Midbrain (tissue), 1 donor: ENCODE data around the gene TP73.

Experiments
- DNase-seq: peaks from one replicate; lab custom pipeline; 2025; lab: John Stamatoyannopoulos, UW

Gene TP73

GRCh38 chr1:3729594-3730542, 77.6 kb downstream of the TP73 start:
- DNase-seq, result no peak

DNA sequence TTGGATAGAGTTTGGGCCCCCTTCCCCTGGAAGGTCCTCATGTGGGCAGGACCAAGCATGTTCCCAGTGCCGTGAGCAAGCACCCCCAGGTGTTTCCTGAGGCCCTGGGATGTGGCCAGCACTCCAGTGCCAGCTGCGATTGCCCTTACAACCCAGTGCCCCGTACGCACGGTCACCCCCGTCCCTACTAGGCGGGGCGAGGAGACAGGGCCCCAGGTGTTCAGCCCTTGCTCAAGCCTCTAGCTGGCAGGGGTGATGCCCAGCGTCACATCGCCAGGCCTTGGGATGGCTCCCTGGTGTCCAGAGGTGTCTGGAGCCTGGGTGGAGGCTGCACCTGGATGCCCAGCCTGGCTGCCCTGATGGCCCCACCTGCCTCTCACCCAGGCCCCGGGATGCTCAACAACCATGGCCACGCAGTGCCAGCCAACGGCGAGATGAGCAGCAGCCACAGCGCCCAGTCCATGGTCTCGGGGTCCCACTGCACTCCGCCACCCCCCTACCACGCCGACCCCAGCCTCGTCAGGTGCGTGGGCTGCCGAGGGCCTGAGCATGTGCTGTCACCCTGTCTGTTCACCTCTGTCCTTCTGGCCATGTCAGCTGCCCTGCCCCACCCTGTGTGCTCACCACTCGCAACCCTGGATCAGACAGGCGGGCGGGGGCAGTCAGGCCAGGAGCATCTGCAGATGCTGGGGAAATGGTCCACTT, 78.4 kb downstream of the TP73 start:
- DNase-seq, result no peak

DNA sequence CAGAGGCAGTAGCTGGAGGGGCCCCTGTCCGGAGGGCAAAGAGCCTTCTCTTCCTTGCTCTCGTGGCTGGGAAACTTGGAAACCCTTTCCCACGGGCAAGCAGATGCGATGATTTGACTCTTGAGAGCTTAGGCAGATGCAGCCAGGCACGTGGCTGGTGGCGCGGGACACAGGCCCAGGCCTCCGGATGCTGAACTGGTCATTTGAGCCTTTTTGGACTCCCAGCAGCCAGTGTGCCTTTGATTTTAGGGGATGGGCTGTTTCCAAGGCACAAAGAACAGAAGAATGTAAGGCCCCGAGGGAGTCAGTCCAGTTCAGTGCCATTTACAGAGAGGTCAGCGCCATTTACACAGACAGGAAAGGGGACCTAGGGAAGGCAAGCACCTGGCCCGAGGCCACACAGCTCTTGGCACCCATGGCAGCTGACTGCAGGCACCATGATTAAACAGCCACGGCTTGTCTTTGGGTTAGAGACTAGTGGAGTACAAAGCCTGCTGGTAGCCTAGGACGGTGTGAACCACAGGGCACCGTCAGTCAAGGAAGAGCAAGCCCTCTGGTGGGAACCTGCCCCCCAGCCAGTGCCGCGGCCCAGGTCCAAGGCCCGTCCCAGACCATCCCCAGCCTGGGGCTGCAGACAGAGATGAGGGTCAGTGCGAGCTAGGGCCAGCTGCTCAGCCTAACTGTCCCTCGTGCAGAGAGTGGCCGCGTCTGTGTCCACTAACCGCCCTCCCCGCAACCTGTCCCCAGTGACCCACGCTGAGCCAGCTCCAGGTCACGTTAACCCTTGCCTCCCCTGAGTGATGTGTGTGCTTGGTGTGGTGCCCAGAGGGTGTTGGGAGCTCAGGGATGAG, 79.5 kb downstream of the TP73 start:
- peak; percentile 27 for DNase-seq

GRCh38 chr1:3732434-3733093, 80.2 kb downstream of the TP73 start:
- DNase-seq, result no peak

DNA sequence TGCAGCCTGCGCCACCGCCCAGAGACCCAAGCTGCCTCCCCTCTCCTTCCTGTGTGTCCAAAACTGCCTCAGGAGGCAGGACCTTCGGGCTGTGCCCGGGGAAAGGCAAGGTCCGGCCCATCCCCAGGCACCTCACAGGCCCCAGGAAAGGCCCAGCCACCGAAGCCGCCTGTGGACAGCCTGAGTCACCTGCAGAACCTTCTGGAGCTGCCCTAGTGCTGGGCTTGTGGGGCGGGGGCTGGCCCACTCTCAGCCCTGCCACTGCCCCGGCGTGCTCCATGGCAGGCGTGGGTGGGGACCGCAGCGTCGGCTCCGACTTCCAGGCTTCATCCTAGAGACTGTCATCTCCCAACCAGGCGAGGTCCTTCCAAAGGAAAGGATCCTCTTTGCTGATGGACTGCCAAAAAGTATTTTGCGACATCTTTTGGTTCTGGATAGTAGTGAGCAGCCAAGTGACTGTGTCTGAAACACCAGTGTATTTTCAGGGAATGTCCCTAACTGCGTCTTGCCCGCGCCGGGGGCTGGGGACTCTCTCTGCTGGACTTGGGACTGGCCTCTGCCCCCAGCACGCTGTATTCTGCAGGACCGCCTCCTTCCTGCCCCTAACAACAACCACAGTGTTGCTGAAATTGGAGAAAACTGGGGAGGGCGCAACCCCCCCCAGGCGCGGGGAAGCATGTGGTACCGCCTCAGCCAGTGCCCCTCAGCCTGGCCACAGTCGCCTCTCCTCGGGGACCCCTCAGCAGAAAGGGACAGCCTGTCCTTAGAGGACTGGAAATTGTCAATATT, 81.0 kb downstream of the TP73 start:
- DNase-seq, result no peak

DNA sequence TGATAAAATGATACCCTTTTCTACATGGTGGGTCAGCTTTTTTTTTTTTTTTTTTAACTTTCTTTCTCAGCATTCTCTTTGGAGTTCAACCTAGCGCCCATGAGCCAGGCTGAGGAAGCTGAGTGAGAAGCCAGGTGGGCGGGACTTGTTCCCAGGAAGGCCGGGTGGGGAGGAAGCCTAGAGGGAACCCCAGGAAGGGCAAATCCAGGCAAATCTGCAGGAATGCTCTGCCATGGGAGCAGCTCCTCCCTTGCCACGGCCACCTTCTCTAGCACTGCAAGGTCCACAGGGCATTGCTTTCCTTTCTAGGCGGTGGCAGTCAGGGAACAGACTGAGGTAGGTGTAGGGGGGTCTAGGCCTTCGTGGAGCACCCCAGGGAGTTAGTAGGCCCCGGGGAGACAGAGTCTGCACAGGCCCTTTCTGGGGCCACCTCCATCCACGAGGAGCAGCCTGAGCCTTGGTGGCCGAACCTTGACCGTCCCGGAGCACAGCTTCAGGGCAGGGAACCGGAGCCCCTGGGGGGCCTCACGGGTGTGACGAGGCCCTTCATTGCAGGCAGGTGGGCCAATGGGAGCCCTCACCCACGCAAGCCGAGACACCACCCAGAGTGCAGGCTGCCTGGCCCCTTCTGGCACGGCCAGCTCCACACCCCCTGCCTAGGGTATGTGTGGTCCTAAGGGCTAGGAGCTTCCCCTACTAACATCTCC, 81.7 kb downstream of the TP73 start:
- DNase-seq, result no peak

DNA sequence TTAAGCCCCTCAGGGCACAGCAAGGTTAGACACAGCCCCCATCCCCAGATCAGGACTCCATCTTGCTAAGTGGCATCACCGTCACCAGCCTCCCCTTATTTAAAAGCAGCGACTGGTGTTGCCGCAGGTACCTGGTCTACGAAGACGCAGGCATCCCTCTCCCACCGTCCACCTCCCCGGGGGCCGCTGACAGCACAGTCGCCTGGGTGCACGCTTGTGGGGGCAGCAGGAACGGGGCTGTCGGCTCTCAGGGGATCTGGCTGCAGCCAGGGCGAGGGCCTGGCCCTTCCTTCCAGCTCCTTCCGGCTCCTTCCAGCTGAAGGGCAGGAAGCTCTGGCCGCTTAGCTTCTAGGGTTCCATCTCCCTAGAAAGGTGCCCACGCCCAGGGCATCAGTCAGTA, 82.3 kb downstream of the TP73 start:
- no peak for DNase-seq

- DNase-seq, result no peak
Observed at GRCh38 chr1:3735027-3735681, 82.8 kb downstream of the TP73 start.

- no peak for DNase-seq
Observed at GRCh38 chr1:3735688-3736087, 83.4 kb downstream of the TP73 start.

DNA sequence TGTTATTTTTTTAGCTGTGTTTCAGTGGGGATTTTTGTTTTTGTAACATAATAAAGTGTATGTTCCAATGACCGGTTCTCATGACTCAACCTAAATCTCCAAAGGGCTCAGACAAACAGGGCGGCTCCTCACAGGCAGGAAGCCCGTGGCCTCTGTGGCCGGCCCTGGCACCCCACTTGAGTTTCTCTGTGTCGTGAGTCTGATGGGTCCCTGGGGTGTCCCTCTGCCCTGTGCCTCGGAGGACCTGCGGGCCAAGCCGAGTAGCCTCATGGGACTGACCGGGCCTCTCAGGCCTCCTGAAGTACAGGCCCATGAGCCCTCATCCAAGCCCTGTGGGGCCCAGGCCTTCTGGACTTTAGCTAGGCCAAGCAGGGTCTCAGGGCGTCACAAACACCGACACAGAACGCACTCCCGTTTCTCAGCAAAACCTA, 83.8 kb downstream of the TP73 start:
- no peak for DNase-seq

- no peak for DNase-seq
Observed at GRCh38 chr1:3736708-3737107, 84.4 kb downstream of the TP73 start.

DNA sequence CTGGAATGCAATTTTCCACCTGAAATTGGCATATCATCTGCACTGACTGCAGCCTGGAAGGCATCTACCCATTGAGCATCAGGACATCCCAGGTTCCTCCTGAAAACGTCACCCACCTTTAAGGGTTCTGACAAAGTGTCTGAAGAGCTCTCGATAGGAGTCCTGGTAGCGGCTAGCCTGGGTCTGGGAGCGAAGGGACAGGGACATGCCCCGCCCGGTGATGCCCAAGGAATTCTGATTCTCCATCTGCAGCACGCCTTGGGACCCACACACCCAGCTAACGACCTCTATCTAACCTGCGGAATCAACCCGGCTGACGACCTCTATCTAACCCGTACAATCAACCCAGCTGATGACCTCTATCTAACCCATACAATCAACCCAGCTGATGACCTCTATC, 86.6 kb downstream of the TP73 start:
- no peak for DNase-seq

GRCh38 chr1:3740042-3740441, 87.7 kb downstream of the TP73 start:
- no peak for DNase-seq

DNA sequence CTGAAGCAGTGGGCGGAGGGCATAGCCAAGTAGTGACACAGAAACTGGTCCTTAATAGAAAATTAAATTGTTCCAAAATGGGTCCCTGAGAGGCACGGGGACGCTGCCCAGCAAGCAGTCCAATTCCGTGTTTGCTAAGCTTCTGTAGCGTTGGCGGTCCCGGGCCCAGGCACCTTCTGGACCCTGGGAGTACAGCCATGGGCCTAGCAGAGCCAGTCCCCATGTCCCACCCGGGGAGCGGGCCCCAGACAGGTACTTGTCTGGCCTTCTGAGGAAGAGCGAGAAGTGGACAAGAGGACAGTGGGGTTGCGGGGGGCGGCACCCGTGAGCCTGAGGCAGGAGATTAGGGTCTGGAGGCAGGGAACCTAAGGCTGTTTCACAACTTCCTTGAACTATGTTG, 88.4 kb downstream of the TP73 start:
- no peak for DNase-seq

DNA sequence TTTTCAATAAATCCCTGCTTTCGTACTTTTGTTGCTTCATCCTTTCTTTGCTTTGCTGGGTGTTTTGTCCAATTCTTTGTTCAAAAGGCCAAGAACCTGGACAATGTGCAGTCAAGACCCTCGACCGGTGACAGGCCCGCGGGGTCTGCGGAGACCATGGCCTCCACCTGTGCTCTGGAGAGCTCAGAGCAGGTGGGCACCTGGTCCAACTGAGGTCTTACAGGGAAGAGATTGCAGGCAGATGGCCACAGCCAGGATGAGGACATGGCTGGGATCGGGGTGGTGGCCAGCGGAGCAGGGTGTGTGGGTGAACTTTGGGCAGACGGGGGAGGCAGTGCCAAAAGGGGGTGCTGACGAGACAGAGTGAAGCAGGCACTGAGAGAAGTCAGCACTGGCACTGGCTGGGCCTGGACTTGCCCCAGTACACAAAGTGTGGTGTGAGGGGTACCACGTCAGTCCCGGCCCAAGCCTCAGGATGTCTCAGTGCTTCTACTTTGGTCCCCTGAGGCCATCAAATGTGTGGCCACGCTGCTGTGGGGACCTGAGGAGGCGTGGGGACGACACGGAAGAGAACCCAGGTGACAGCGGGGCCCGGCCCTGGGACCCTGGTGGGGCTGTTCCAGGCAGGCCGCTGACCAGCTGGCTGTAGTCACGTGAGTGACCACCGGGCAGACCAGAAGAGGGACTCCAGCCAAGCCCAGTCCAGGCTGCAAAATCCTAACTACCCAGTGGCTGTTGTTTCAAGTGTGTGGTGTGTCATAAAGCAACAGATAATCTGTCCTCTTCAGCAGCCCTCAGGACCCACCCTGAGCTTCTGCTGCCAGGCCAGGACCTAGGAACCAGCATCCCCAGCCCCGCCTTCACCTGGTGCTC, 89.5 kb downstream of the TP73 start:
- DNase-seq, result no peak

GRCh38 chr1:3742439-3743298, 90.4 kb downstream of the TP73 start:
- no peak for DNase-seq

DNA sequence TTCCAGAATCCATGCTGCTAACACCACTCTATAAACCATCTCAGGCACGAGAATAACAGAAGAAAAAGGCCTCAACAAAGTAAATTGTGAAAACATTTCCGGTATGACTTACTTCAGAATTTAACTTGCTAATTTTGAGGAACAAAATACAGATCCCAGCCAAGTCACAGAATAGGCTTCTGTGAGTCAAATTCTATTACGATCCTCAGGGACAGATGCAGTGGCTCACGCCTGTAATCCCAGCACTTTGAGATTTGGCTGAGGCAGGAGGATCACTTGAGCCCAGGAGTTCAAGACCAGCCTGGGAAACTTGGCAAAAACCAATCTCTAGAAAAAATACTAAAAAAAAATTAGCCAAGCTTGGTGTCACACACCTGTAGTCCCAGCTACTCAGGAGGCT, 91.1 kb downstream of the TP73 start:
- DNase-seq, result no peak

DNA sequence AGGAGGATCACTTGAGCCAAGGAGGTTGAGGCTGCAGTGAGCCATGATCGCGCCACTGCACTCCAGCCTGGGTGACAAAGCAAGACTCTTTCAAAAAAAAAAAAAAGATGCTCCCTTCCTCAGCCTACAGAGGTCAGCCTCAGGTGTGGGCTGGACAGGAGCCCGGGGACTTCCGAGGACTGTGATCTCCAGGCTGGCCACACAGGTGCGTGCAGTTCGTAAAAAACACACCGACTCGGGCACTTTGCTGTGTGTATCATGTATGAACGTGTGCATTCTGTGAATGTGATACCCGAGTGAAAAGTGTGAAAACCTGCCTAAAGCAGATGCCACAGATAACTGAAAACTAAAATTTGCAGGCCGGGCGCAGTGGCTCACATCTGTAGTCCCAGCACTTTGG, 91.5 kb downstream of the TP73 start:
- DNase-seq, result no peak
